Activated CD4-positive, alpha-beta T cell treated with anti-CD3 and anti-CD28 coated beads for 1 hour (primary cell): Measurements from ENCODE around the gene DCHS2.

ENCODE experiments used
- DNase-seq: peaks from one replicate; pipeline ENCODE4 v3.0.0-alpha.2; 2020

DCHS2 gene

GRCh38 chr4:154441124-154441523 lies 50.5 kb downstream of the DCHS2 start:
- no peak for DNase-seq

- DNase-seq, result no peak
Observed at GRCh38 chr4:154439224-154439623, 52.4 kb downstream of the DCHS2 start.

GRCh38 chr4:154435895-154436294 lies 55.7 kb downstream of the DCHS2 start:
- no peak for DNase-seq

GRCh38 chr4:154433543-154433942 lies 58.1 kb downstream of the DCHS2 start:
- no peak for DNase-seq

- DNase-seq, result no peak
Observed at GRCh38 chr4:154429176-154429575, 62.4 kb downstream of the DCHS2 start.

GRCh38 chr4:154427149-154427548 lies 64.5 kb downstream of the DCHS2 start:
- DNase-seq, result no peak

- DNase-seq, result no peak
Observed at GRCh38 chr4:154425514-154425913, 66.1 kb downstream of the DCHS2 start.

DNA sequence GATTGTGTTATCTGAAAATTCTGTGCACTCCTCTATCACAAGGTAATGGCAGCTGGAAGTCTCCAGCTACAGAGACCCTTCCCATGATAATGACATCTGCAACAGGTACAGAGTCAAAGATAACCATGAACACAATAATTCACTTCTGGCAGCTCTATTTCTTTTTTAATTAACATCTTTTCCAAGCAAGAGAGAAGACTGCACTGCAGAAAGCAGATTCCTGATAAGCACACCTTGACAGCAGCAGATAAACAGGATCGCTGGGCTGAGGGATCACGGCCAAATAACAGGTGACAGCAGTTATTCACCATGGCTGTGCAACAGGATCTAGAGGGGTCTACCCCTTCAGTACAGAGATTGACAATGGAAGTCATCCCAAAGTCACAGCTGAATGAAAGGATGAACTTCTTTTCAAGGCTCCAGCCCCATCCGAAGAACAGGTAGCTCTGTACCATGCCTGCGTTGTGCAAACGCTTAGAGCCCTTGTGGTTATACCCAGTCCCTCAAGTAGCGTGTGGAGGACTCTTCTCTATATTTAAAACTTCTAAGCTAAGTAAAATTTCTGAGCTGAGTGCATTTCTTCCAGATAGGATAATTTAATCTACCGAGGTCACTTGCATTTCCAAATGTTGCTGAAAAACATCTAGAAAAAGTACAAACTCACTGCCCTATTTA lies 66.7 kb downstream of the DCHS2 start:
- DNase-seq, result no peak

DNA sequence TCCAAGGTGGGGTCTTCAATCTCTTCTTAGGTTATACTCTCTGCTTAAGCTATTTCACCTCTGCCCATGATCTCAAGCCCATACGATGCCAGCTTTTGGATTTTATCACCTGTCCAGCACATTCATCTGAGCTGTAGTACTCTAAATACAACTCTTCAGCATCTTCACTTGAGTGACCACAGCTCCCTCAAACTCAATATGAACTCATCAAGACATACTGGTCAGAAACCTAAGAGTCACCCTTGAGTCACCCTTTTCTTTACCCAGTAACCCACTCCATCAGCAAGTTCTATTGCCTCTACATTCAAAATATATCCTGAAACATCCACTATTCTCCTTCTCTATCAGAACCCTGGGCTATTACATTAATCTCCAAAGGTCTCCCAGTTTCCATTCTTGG lies 69.4 kb downstream of the DCHS2 start:
- DNase-seq, result no peak

DNA sequence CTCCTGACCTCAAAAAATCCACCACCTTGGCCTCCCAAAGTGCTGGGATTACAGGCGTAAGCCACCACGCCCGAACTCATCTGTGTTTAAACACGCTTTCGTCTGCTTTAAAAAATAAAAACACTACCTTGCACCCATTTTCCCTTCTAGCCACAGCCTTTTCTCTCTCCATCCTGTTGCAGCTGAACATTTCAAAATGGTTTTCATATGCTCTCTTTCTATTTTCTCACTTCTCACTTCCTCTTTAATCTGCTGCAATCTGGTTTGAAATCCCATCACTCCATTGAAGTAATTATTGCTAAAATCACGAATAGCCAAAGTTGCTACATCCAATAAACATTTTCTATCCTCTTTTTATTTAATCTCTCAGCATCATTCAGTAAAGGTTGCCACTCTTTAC lies 70.0 kb downstream of the DCHS2 start:
- no peak for DNase-seq

- DNase-seq, result no peak
Observed at GRCh38 chr4:154417373-154417673, 74.3 kb downstream of the DCHS2 start.

- no peak for DNase-seq
Observed at GRCh38 chr4:154416190-154416547, 75.4 kb downstream of the DCHS2 start.

DNA sequence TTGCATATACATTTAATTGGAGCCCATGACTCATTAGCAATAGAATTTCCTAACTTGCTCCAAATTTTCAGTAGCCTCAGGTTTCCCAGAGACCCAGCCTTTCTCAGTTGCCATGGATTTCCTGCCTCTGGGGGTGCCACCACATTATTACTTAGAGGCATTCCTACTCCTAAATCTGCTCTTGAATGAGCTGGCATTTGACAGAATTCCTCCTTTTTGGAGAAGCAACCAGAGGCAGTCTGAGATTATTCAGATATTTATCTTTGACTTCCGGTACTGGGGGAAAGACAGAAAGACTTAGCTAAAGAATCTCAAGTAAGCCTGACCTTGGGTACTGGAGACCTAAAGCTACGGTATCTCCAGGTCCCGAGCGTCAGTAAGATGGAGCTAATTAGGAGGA lies 76.3 kb downstream of the DCHS2 start:
- DNase-seq, result no peak

GRCh38 chr4:154414796-154415195 lies 76.8 kb downstream of the DCHS2 start:
- DNase-seq, result no peak

DNA sequence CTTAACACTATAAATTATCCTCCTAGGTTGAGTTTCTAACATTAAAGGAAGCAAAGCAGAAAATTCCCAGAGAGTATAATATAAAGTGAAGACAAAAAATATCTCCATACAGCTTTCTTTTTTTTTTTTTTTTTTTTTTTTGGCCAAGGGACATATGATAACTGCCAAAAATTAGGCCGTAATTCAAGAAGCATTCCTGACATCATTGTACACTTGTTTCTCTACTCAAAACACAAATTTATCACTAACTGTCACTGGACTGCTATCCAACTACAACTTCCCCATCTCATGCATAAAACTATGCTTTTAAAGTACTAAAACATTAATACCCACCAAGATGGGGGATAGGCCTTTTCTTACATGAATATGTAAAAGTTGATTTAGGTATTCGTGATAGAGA lies 77.2 kb downstream of the DCHS2 start:
- no peak for DNase-seq

- DNase-seq, result no peak
Observed at GRCh38 chr4:154407443-154407842, 84.2 kb downstream of the DCHS2 start.

- no peak for DNase-seq
Observed at GRCh38 chr4:154406018-154406795, 85.4 kb downstream of the DCHS2 start.

GRCh38 chr4:154399259-154399974 lies 92.2 kb downstream of the DCHS2 start:
- no peak for DNase-seq

- DNase-seq, result no peak
Observed at GRCh38 chr4:154390324-154390723, 101.3 kb downstream of the DCHS2 start.

DNA sequence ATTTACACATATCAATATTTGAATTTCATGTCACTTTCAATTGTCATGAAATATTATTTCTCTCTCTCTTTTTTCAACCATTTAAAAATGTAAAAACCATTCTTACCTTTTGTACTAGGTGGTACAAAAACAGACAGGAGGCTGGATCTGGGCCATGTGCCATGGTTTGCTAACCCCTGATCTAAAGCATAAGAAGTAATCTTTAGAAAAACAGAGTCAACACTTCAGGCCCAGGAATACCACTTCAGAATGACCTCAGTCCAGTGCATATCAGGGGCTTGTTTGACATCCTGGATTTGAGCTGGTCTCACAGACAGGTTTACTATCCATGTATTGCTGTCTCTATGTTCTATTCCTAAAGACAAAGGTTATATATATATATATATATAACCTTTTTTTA lies 102.5 kb downstream of the DCHS2 start:
- DNase-seq, result no peak

GRCh38 chr4:154384012-154384411 lies 107.6 kb downstream of the DCHS2 start:
- DNase-seq, result no peak

DNA sequence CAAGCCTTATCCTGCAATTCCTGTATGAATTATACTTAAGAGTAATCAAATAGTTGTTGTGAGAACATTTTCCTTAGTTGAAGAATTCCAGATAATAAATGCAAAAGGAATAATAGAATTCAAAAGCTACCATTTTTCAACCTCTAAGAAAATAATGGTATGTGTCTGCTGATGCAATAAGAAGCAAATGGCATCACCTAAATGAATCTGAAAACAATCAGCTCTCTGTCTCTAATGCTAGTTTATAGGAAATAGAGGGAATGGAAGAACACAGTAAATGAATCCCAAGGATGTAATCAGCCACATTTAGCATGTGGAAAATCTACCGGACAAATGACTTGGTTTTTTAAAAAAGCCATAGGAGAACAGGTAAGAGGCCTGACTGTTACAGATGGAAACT lies 115.1 kb downstream of the DCHS2 start:
- DNase-seq, result no peak

DNA sequence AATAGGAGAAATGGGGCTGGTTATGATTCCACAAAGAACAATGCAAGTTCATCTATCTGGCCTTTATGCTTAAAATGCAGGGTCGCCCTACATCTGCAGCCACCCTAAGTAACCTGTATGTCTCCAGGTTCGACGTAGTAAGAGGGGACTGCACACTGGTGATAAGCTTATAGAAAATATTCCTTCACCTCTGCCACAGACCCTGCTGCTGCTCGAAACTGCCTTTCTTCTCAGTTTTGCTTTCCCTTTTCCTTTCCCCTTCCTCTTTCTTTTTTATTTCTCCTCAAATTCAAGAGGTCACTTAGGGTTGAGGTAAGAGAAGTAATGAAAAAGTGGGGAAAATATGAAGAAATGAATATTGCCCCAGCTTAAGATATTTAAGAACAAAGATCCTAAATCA lies 123.5 kb downstream of the DCHS2 start:
- no peak for DNase-seq

DNA sequence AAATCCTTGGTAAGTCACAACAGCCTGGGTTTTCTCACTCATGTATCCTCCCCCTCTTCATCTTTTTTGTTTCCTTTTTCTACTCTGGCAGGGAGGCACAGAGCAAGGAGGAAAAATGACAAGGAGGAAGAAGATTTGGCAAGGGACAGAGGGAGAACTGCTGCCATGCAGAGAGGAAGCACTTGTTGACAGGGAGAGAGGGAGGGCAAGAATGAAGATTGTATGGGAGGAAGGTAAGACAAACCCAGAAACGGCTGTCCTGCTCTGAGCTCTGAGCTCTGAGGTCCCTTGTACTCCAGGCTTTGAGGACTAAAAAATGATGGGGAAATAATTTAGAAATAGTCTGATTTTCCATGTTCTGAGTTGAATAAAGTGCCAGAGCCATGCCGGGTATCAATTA lies 123.9 kb downstream of the DCHS2 start:
- DNase-seq, result no peak
